PFSK-1 (cell line): Measurements from ENCODE around the gene OR2T35.

Experiments
- FOXP2 ChIP-seq: optimal IDR thresholded peaks from 2 replicates; pipeline ENCODE3; 2011; ENCODE audit warnings: borderline replicate concordance, control low read depth, inconsistent platforms; ENCODE audit not compliant: insufficient read depth; ENCODE audit errors: extremely low read length, extremely low read depth
- POLR2AphosphoS5 ChIP-seq: IDR thresholded peaks from 2 replicates; pipeline ENCODE4 v1.6.1; 2012; ENCODE audit warnings: low read depth, mild to moderate bottlenecking, control low read depth, low read length, moderate library complexity
- SIN3A ChIP-seq: IDR thresholded peaks from 2 replicates; pipeline ENCODE4 v1.6.1; 2012; ENCODE audit warnings: mild to moderate bottlenecking, low read length, moderate library complexity, borderline replicate concordance; ENCODE audit not compliant: insufficient read depth
- TAF1 ChIP-seq: IDR thresholded peaks from 2 replicates; pipeline ENCODE4 v1.6.1; 2012; ENCODE audit warnings: low read length, control low read depth, borderline replicate concordance; ENCODE audit not compliant: insufficient read depth
- TF ChIP-seq, protein P1 (sequence below), 2 experiments: IDR thresholded peaks; 2 replicates each; pipeline versions ENCODE4 v1.6.1 to v1.8.0; 2011 to 2012; ENCODE audit warnings: low read depth in 2 of 2, low read length in 2 of 2, control low read depth in 1 of 2, inconsistent platforms in 1 of 2, mild to moderate bottlenecking in 1 of 2, moderate library complexity in 1 of 2; ENCODE audit not compliant: insufficient read depth in 1 of 2

DNA sequence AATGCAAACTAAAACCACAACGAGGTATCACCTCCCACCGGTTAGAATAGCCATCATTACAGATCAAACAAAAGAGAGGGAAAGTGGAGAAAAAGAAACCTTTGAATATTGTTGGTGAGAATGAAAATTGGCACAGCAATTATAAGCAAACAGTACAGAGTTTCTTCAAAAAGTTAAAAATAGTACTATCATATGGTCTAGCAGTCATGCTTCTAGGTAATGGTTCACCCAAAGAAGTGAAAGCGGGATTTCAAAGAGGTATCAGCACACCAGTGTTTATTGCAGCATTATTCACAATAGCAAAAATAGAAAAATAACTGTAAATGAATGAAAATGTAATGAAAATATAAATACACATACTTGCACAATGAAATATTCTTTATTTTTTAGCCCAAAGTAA, 55.7 kb downstream of the OR2T35 start:
- TF ChIP-seq POLR2AphosphoS5, result no peak
- TF ChIP-seq, protein P1, sequence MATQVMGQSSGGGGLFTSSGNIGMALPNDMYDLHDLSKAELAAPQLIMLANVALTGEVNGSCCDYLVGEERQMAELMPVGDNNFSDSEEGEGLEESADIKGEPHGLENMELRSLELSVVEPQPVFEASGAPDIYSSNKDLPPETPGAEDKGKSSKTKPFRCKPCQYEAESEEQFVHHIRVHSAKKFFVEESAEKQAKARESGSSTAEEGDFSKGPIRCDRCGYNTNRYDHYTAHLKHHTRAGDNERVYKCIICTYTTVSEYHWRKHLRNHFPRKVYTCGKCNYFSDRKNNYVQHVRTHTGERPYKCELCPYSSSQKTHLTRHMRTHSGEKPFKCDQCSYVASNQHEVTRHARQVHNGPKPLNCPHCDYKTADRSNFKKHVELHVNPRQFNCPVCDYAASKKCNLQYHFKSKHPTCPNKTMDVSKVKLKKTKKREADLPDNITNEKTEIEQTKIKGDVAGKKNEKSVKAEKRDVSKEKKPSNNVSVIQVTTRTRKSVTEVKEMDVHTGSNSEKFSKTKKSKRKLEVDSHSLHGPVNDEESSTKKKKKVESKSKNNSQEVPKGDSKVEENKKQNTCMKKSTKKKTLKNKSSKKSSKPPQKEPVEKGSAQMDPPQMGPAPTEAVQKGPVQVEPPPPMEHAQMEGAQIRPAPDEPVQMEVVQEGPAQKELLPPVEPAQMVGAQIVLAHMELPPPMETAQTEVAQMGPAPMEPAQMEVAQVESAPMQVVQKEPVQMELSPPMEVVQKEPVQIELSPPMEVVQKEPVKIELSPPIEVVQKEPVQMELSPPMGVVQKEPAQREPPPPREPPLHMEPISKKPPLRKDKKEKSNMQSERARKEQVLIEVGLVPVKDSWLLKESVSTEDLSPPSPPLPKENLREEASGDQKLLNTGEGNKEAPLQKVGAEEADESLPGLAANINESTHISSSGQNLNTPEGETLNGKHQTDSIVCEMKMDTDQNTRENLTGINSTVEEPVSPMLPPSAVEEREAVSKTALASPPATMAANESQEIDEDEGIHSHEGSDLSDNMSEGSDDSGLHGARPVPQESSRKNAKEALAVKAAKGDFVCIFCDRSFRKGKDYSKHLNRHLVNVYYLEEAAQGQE (IDR thresholded peaks at IDR 0.05; ENCODE audit: insufficient read depth in 1 of 2, low read depth in 2 of 2, low read length in 2 of 2), result no peak
- no peak for TF ChIP-seq FOXP2
- no peak for TF ChIP-seq TAF1
- TF ChIP-seq SIN3A, result no peak
